WTC11 (cell line): Measurements from ENCODE around the gene INPP4B.

Source experiments
- GABPB1 ChIP-seq: sonication (generic); formaldehyde crosslinking; IDR thresholded peaks from 2 replicates; pipeline ENCODE4 v1.8.1; 2023; ENCODE audit warnings: mild to moderate bottlenecking, missing genetic modification reagents
- TEAD4 ChIP-seq: sonication (generic); formaldehyde crosslinking; IDR thresholded peaks from 2 replicates; pipeline ENCODE4 v1.8.0; 2022; ENCODE audit warnings: mild to moderate bottlenecking, missing genetic modification reagents
- TF ChIP-seq, protein P1 (sequence below): fragments of 200-600 bp; IDR thresholded peaks from 2 replicates; pipeline ENCODE4 v1.8.0; 2022; ENCODE audit warnings: antibody characterized with exemption
- TF ChIP-seq, protein P2 (sequence below): sonication (generic); formaldehyde crosslinking; IDR thresholded peaks from 2 replicates; pipeline ENCODE4 v1.8.1; 2022; ENCODE audit warnings: mild to moderate bottlenecking, moderate library complexity, missing genetic modification reagents

DNA sequence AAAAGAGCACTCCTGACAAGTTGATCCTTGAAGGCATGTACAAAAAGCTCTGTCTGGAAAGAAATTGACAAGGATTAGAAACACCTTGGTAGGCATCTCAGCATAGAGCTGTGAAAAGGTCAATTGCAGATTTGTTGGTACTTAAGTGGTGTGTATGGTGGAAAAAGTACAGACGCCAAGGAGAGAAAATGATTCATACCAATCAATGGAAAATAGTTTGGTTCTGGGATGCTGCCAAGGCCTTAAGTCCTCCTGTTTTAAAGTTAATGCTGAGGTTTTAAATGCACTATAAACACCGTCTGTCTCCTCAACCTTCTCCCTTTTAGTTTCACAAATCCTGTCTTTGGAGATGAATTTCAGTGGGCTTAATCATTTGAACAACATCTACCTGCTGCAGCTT lies 685.6 kb downstream of the INPP4B start:
- TF ChIP-seq, protein P1, sequence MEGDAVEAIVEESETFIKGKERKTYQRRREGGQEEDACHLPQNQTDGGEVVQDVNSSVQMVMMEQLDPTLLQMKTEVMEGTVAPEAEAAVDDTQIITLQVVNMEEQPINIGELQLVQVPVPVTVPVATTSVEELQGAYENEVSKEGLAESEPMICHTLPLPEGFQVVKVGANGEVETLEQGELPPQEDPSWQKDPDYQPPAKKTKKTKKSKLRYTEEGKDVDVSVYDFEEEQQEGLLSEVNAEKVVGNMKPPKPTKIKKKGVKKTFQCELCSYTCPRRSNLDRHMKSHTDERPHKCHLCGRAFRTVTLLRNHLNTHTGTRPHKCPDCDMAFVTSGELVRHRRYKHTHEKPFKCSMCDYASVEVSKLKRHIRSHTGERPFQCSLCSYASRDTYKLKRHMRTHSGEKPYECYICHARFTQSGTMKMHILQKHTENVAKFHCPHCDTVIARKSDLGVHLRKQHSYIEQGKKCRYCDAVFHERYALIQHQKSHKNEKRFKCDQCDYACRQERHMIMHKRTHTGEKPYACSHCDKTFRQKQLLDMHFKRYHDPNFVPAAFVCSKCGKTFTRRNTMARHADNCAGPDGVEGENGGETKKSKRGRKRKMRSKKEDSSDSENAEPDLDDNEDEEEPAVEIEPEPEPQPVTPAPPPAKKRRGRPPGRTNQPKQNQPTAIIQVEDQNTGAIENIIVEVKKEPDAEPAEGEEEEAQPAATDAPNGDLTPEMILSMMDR: no peak
- TF ChIP-seq GABPB1 (CRISPR knock-in tag): no peak
- TF ChIP-seq, protein P2, sequence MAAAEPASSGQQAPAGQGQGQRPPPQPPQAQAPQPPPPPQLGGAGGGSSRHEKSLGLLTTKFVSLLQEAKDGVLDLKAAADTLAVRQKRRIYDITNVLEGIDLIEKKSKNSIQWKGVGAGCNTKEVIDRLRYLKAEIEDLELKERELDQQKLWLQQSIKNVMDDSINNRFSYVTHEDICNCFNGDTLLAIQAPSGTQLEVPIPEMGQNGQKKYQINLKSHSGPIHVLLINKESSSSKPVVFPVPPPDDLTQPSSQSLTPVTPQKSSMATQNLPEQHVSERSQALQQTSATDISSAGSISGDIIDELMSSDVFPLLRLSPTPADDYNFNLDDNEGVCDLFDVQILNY (CRISPR knock-in tag): no peak
- no peak for TF ChIP-seq TEAD4 (CRISPR knock-in tag)
